ENCODE measurements around the gene C1orf74. TPM values are rescaled to one million over a fixed set of nuclear protein-coding genes. Genes with fewer than 3 reads are reported as not detected.

Gene C1orf74
- polyA plus RNA-seq, 1 experiment: 1.3 TPM

DNA sequence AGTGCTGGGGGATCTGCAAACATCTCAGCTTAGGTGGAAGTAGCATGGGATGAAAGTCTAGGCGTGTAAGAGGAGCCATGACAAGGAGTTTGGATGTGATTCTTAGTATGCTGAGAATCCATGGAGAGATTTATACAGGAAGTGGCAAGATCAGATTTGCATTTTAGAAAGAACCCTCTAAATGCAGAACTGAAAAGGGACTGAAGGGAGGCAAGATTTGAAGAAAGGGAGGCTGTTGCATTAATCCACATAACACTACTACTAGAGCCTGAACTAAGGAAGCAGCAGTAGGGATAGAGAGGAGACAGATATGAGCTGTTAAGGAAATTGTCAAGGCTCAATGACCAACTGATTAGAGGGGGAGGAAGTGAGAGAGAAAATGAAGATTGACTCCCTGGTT lies 9.8 kb downstream of the C1orf74 start:
- ChIA-PET CTCF (interaction anchor here (1.0 to 2.5 kb wide), 3 partner anchors 8 to 27 kb away, joined by 4 to 7 read pairs (median 4); no protein-coding TSS in a partner anchor), POLR2A (no interaction called here)
- H3K27me3 ChIP-seq (ENCODE audit: control insufficient read depth, insufficient read depth, low read length): no peaks in the 10 kb centered on the region
- DNase-seq (ENCODE audit: low read depth): no peak
- no peak overlapping the region for H3K4me3 ChIP-seq (ENCODE audit: low read depth, low read length)
- TF ChIP-seq, protein P1, sequence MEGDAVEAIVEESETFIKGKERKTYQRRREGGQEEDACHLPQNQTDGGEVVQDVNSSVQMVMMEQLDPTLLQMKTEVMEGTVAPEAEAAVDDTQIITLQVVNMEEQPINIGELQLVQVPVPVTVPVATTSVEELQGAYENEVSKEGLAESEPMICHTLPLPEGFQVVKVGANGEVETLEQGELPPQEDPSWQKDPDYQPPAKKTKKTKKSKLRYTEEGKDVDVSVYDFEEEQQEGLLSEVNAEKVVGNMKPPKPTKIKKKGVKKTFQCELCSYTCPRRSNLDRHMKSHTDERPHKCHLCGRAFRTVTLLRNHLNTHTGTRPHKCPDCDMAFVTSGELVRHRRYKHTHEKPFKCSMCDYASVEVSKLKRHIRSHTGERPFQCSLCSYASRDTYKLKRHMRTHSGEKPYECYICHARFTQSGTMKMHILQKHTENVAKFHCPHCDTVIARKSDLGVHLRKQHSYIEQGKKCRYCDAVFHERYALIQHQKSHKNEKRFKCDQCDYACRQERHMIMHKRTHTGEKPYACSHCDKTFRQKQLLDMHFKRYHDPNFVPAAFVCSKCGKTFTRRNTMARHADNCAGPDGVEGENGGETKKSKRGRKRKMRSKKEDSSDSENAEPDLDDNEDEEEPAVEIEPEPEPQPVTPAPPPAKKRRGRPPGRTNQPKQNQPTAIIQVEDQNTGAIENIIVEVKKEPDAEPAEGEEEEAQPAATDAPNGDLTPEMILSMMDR (IDR thresholded peaks at IDR 0.05; ENCODE audit: insufficient read depth, low read depth, low read length): no peak
- no peaks in the 10 kb centered on the region for H3K36me3 ChIP-seq (ENCODE audit: control insufficient read depth, insufficient read depth, low read length)

DNA sequence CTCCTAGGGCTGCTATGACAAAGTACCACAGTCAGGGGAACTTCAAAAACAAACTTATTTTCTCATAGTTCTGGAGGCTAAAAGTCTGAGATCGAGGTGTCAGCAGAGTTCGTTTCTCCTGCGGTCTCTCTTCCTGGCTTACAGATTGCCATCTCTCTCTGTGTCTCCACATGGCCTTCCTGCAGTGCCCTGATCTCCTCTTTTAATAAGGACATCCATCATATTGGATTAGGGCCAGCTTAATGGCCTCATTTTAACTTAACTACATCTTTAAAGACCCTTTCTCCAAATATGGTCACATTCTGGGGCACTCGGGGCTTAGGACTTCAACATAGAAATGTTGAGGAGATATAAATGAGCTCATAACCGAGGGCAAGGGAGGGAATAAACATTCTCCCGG lies 12.2 kb downstream of the C1orf74 start:
- POLR2A ChIA-PET: no interaction called here
- no peak for DNase-seq (ENCODE audit: low read depth)
- no peaks in the 10 kb centered on the region for H3K36me3 ChIP-seq (ENCODE audit: control insufficient read depth, insufficient read depth, low read length)
- no peak overlapping the region for H3K4me3 ChIP-seq (ENCODE audit: low read depth, low read length)
- TF ChIP-seq, protein P1 (IDR thresholded peaks at IDR 0.05; ENCODE audit: insufficient read depth, low read depth, low read length): no peak
- no peaks in the 10 kb centered on the region for H3K27me3 ChIP-seq (ENCODE audit: control insufficient read depth, insufficient read depth, low read length)
- CTCF ChIA-PET: interaction anchor here (0.6 kb wide), 1 partner anchor 334 kb away, joined by 5 read pairs; no protein-coding TSS in a partner anchor

DNA sequence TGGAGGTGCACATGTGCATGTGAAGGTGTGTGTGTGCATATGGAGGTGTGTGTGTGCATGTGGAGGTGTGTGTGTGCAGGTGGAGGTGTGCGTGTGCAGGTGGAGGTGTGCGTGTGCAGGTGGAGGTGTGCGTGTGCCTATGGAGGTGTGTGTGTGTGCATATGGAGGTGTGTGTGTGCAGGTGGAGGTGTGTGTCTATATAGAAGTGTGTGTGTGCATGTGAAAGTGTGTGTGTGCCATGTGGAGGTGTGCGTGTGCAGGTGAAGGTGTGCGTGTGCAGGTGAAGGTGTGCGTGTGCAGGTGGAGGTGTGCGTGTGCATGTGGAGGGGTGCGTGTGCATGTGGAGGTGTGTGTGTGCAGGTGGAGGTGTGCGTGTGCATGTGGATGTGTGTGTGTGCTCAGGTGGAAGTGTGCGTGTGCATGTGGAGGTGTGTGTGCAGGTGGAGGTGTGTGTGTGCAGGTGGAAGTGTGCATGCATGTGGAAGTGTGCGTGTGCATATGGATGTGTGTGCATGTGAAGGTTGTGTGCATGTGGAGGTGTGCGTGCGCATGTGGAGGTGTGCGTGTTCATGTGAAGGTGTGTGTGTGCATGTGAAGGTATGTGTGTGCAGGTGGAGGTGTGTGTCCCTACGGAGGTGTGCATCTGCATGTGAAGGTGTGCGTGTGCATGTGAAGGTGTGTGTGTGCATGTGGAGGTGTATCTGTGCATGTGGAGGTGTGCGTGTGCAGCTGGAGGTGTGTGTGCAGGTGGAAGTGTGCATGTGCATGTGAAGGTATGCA lies 13.5 kb downstream of the C1orf74 start:
- CTCF ChIA-PET: no interaction called here
- H3K36me3 ChIP-seq (ENCODE audit: control insufficient read depth, insufficient read depth, low read length): no peaks in the 10 kb centered on the region
- no peaks in the 10 kb centered on the region; the same call in 1 of the 2 replicates for H3K27me3 ChIP-seq (ENCODE audit: control insufficient read depth, insufficient read depth, low read length)
- POLR2A ChIA-PET: no interaction called here
- DNase-seq (ENCODE audit: low read depth): no peak
- no peak overlapping the region for H3K4me3 ChIP-seq (ENCODE audit: low read depth, low read length)
- TF ChIP-seq, protein P1 (IDR thresholded peaks at IDR 0.05; ENCODE audit: insufficient read depth, low read depth, low read length): no peak

DNA sequence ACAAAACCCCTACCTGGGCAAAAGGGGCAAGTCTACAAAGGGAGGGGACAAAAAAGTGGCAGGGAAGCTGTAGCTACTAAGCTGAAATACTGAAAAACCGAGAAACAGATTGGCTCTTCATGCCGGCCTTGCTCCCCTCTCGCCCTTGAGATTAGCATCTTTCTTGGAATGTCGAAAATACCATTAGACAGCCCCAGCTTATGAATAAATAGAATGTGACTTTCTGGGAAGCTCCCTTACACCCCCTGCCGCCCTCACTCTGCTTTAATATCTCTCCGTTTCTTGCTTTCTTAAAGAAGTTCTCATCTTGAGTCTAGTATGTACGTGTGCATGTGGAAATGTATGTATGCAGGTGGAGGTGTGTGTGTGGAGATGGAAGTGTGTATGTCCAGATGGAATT lies 14.4 kb downstream of the C1orf74 start:
- Histone ChIP-seq H3K36me3 (ENCODE audit: control insufficient read depth, insufficient read depth, low read length) (no peaks in the 10 kb centered on the region), H3K27me3 (ENCODE audit: control insufficient read depth, insufficient read depth, low read length) (no peaks in the 10 kb centered on the region; the same call in 1 of the 2 replicates), H3K4me3 (ENCODE audit: low read depth, low read length) (no peak overlapping the region)
- POLR2A ChIA-PET: no interaction called here
- DNase-seq (ENCODE audit: low read depth): no peak
- CTCF ChIA-PET: interaction anchor here (0.9 to 1.6 kb wide), 3 partner anchors 13 to 53 kb away, joined by 3 to 4 read pairs (median 4); no protein-coding TSS in a partner anchor
- TF ChIP-seq, protein P1 (IDR thresholded peaks at IDR 0.05; ENCODE audit: insufficient read depth, low read depth, low read length): no peak

DNA sequence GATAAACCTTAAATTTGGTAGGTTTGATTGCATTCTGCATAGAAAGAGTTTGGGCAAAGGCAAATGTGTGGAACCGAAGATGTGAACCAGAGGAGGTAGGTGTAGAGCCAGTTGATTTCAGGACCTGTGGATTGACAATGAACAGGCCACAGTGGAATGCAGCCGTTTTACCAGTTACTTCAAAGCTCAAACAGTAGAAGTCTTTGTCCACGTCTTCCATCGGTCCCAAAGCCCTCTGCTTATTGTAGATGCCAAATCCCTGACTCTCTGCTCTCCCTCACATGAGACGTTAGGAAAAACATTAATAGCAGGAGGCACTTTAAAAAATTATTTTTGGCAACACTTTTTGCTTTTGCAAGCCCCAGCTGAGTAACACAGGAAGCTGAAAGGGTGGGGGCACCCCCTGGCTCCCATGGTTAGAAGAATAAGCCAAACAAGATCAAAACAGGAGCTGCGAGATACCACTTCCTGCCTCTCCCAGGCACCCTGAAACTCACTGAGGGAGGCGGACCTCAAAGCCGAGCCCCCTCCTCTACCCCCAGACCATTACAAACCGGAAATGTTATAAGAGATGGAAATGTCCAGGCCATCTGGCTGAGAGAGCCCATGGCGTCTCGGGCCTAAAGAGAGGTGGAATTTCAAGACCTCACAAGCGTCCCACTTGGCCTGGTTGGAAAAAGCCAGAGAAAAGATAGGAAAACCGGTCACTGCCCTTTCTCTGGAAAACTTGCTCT lies 15.0 kb downstream of the C1orf74 start:
- TF ChIP-seq, protein P1 (IDR thresholded peaks at IDR 0.05; ENCODE audit: insufficient read depth, low read depth, low read length): no peak
- Histone ChIP-seq H3K27me3 (ENCODE audit: control insufficient read depth, insufficient read depth, low read length) (no peaks in the 10 kb centered on the region; the same call in 1 of the 2 replicates), H3K36me3 (ENCODE audit: control insufficient read depth, insufficient read depth, low read length) (no peaks in the 10 kb centered on the region), H3K4me3 (ENCODE audit: low read depth, low read length) (no peak overlapping the region)
- ChIA-PET POLR2A (no interaction called here), CTCF (interaction anchor here (0.9 to 2.0 kb wide), 3 partner anchors 14 to 54 kb away, joined by 3 to 6 read pairs (median 4); no protein-coding TSS in a partner anchor)
- peak; percentile 53 for DNase-seq (ENCODE audit: low read depth)
